ENCODE data around the gene NINJ2. TPM values are rescaled to one million over a fixed set of nuclear protein-coding genes. Genes with fewer than 3 reads are reported as not detected.
A peak's percentile ranks its signal among the peaks of the same experiment; 100 is the strongest.

NINJ2 gene
- total and polyA plus RNA-seq, 12 donors, result 1.9 to 25.7 (median 8.3) TPM

DNA sequence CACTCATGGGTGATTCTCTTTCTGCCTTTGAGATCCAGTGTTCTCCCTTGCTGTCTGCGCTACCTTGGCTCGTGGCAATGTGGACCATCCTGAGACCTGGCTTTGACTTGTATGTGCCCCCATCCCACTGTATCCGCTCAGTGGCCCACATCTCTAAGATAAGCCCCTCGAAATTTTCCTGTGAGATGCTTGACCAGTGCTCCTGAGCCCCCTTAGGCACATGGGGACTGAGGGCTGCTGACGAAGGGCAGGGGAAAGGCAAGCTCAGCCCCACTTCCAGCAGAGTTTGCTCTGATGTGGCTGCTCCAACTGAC is 1.5 kb upstream of the NINJ2 start:
- WGBS, 2 donors, result 94 to 98% methylated on average over 5 of the region's 5 CpGs
- Histone ChIP-seq H3K27me3 (no peaks in the 10 kb centered on the region), H3K4me3 (no peak overlapping the region), H3K4me1 (peaks cover 16 to 49% (median 28%) of the 10 kb centered on the region in 9 donors), H3K9me3 (no peaks in the 10 kb centered on the region), H3K36me3 (no peaks in the 10 kb centered on the region), H3K27ac (no peak overlapping the region)
- DNase-seq, result no peak
- ATAC-seq, result no peak
- TF ChIP-seq, protein P1, sequence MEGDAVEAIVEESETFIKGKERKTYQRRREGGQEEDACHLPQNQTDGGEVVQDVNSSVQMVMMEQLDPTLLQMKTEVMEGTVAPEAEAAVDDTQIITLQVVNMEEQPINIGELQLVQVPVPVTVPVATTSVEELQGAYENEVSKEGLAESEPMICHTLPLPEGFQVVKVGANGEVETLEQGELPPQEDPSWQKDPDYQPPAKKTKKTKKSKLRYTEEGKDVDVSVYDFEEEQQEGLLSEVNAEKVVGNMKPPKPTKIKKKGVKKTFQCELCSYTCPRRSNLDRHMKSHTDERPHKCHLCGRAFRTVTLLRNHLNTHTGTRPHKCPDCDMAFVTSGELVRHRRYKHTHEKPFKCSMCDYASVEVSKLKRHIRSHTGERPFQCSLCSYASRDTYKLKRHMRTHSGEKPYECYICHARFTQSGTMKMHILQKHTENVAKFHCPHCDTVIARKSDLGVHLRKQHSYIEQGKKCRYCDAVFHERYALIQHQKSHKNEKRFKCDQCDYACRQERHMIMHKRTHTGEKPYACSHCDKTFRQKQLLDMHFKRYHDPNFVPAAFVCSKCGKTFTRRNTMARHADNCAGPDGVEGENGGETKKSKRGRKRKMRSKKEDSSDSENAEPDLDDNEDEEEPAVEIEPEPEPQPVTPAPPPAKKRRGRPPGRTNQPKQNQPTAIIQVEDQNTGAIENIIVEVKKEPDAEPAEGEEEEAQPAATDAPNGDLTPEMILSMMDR (IDR thresholded peaks at IDR 0.05), result no peak
- intact Hi-C loops (cut with DNase I), result no loop called here

- intact Hi-C loops (cut with DNase I), result no loop called here
- TF ChIP-seq, protein P1 (IDR thresholded peaks at IDR 0.05), result no peak
- peaks cover 16 to 49% (median 28%) of the 10 kb centered on the region in 9 donors for H3K4me1 ChIP-seq
- no peaks in the 10 kb centered on the region for H3K9me3 ChIP-seq
- no peak overlapping the region for H3K4me3 ChIP-seq
- peak overlapping the region in 5 of 10 donors; percentile 25 to 85 (median 75) for H3K27ac ChIP-seq
- H3K36me3 ChIP-seq, result no peaks in the 10 kb centered on the region
- H3K27me3 ChIP-seq, result no peaks in the 10 kb centered on the region
- 93 to 97% methylated on average over 13 of the region's 13 CpGs for WGBS, 2 donors
- no peak for ATAC-seq
- no peak for DNase-seq
These were observed 982 bp upstream of the NINJ2 start for GRCh38 chr12:664075-664778.

DNA sequence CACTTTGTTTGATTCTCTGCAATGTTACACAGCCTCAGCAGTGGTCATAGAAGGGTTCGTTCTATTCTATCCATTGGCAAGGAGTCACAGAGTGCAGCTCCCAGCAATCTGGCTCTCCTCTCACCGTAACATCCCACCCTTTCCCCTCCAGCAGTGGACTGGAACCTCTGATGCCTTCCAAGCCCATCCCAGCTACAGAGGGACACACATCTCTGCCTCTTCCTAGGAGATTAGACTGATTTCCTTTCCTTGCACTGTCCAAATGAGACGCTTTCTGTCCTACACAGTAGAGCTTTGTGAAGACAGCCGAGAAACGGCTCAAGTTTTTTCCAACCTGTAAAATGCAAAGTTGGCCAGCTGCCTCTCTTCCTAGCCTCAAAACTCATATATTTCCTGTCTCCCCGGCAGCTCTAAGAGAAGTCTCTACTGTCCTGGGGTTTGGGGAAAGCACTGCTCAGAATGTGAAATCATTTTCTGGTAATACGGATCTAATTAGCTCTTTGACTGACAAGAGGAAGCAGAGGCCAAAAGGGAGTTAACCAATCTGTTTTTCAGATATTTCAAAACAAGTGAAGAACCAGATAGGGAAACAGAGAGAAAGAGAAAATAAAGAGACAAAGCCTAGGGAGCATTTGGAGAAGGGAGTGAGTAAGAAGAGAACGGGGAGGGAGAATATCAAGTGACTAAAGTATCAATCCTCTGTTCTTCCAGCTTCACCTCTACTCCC is 516 bp downstream of the NINJ2 start:
- peak overlapping the region in 9 of 10 donors; percentile 4 to 49 (median 31) for H3K4me3 ChIP-seq
- no peaks in the 10 kb centered on the region for H3K27me3 ChIP-seq
- peak; percentile 48 to 77 (median 64) for ATAC-seq
- H3K27ac ChIP-seq, result peak overlapping the region; percentile 11 to 85 (median 70)
- WGBS, 2 donors, result 21 to 28% methylated on average over 8 of the region's 8 CpGs
- no peaks in the 10 kb centered on the region for H3K9me3 ChIP-seq
- H3K36me3 ChIP-seq, result no peaks in the 10 kb centered on the region
- intact Hi-C loops (cut with DNase I), result no loop called here
- TF ChIP-seq, protein P1 (IDR thresholded peaks at IDR 0.05), result no peak
- H3K4me1 ChIP-seq, result peaks cover 16 to 41% (median 28%) of the 10 kb centered on the region in 9 donors
- DNase-seq, result no peak

- intact Hi-C loops (cut with DNase I), result no loop called here
- H3K27me3 ChIP-seq, result no peaks in the 10 kb centered on the region
- WGBS, 2 donors, result 43 to 47% methylated on average over 11 of the region's 11 CpGs
- H3K36me3 ChIP-seq, result no peaks in the 10 kb centered on the region
- ATAC-seq (peak; percentile 18 to 85 (median 60)), DNase-seq (peak in 1 of 2 donors; percentile 52)
- H3K27ac ChIP-seq, result peak overlapping the region; percentile 11 to 85 (median 70)
- peak overlapping the region in 7 of 10 donors; percentile 6 to 49 (median 33) for H3K4me3 ChIP-seq
- TF ChIP-seq, protein P1 (IDR thresholded peaks at IDR 0.05), result no peak
- H3K4me1 ChIP-seq, result peaks cover 16 to 33% (median 27%) of the 10 kb centered on the region in 9 donors
- H3K9me3 ChIP-seq, result no peaks in the 10 kb centered on the region
These were observed 1.3 kb downstream of the NINJ2 start for GRCh38 chr12:661720-662486.
